Sigmoid colon (tissue), 4 donors: Measurements from ENCODE around the gene RANBP9.

Experiments
- CTCF ChIP-seq, 4 experiments: fragments of 450-650 bp in 3 of 4; fragments of 200-600 bp in 1 of 4; IDR thresholded peaks; one replicate each; pipeline ENCODE4 v1.5.1; 2016 to 2019; ENCODE audit warnings: antibody characterized with exemption in 4 of 4, mild to moderate bottlenecking in 3 of 4, moderate library complexity in 2 of 4
- EP300 ChIP-seq, 4 donors: sonication (generic); formaldehyde crosslinking; IDR thresholded peaks; one replicate each; pipeline ENCODE4 v1.6.1; 2017; ENCODE audit warnings: antibody characterized with exemption in 4 of 4
- POLR2A ChIP-seq, 2 donors: fragments of 450-650 bp; IDR thresholded peaks; one replicate each; pipeline ENCODE4 v1.6.1; 2016; ENCODE audit warnings: antibody characterized with exemption in 2 of 2, mild to moderate bottlenecking in 2 of 2, moderate library complexity in 2 of 2

DNA sequence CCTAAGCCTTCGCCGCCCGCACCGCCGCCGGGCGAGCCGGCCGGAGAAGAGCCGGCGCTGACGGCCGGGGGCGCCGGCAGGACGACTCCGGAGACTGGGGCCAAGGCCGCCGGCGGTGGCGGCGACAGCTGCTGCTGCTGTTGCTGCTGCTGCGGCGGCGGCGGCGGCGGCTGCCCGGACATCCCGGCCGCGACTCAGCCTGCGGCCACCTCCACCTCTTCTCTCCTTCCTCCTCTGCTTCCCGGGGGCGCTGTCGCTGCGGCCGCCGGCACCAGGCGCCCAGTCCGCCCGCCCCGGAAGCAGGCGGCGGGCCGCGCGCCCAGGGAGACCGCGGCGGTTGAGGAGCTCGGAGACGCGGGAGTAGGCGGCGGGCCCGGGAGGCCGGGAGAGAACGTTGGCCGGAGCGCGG lies 307 bp downstream of the RANBP9 start:
- TF ChIP-seq CTCF (IDR thresholded peaks at IDR 0.05) (no peak), POLR2A (IDR thresholded peaks at IDR 0.05) (no peak), EP300 (IDR thresholded peaks at IDR 0.05) (no peak)
